ENCODE results near the gene KRTAP10-8.
"Not testable (repeated sequence)": the region's sequence is repeated elsewhere in the genome, so short reads cannot be mapped to it uniquely, and the experiment has no call there.

KRTAP10-8 gene

DNA sequence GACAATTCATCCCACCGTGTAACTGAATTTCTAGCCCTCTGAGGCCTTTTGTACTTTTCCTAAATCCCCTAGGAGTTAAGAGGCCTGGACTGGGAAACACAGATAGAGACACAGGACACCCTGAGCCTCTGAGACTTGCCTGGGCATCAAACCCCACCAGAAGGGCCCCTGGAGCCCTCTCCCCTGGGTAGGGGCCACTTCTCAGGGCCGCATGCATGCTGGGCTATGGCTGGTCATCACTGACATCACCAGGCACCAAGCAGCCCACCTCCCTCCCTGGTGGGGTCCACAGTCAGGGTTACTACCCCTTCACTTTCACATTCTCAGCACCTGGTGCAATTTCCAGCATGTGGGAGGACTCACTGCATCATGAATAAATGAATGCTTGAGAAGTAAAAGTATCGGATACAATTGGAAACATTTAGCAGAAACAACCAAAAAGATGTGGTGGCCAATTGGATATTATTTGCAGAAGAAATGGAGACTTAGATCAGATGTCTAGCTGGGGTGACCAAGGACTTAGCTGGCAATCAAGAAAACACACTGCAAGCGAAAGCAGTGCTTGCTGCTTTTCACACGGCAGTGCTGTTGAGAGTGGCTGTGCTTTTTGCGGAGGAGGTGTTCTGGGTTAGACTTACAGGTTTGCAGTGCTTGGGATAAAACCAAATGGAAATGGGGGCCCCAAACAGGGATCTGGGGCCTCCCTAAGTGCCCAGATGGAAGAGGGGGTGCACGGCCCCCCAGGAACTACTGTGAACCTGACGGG lies 12.4 kb upstream of the KRTAP10-8 start:
- no peak for DNase-seq (ENCODE audit: low spot score)

- not testable (repeated sequence) for DNase-seq (ENCODE audit: low spot score)
Measured at GRCh38 chr21:44600118-44600978, 11.5 kb upstream of the KRTAP10-8 start, which contains the start of gene KRTAP10-7. KRTAP10-7 (plus strand) TSS chr21:44600597; CDS start chr21:44600622, 25 bp downstream.

GRCh38 chr21:44601091-44601490 lies 10.8 kb upstream of the KRTAP10-8 start:
- not testable (repeated sequence) for DNase-seq (ENCODE audit: low spot score)

- DNase-seq (ENCODE audit: low spot score): no peak
Measured at GRCh38 chr21:44601596-44602462, 10.1 kb upstream of the KRTAP10-8 start.

DNA sequence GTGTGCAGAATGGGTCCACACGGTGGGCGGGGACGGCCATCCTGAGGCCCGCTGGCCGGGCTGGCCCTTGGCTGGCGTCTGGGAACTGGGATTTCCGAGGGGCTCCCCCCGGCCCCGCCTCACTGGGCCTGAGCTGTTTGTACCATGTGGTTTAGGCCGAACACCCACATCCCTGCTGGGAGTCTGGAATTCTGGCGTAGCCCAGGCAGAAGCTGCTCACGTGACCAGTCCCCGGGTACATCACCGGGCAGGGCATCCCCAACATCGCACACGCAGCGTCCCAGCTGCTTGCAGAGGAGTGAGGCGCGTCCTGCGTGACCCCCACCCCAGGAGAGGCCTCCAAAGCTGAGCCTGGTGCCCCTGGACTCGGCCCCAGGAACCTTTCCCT lies 9.4 kb upstream of the KRTAP10-8 start:
- DNase-seq (ENCODE audit: low spot score): no peak

- DNase-seq (ENCODE audit: low spot score): no peak
Measured at GRCh38 chr21:44603109-44603875, 8.6 kb upstream of the KRTAP10-8 start.

- no peak for DNase-seq (ENCODE audit: low spot score)
Measured at GRCh38 chr21:44603911-44604310, 8.0 kb upstream of the KRTAP10-8 start.

GRCh38 chr21:44606495-44606894 lies 5.4 kb upstream of the KRTAP10-8 start:
- no peak for DNase-seq (ENCODE audit: low spot score)

- DNase-seq (ENCODE audit: low spot score): no peak
Measured at GRCh38 chr21:44609193-44609592, 2.7 kb upstream of the KRTAP10-8 start.

GRCh38 chr21:44610157-44610843 lies 1.6 kb upstream of the KRTAP10-8 start:
- DNase-seq (ENCODE audit: low spot score): not testable (repeated sequence)

DNA sequence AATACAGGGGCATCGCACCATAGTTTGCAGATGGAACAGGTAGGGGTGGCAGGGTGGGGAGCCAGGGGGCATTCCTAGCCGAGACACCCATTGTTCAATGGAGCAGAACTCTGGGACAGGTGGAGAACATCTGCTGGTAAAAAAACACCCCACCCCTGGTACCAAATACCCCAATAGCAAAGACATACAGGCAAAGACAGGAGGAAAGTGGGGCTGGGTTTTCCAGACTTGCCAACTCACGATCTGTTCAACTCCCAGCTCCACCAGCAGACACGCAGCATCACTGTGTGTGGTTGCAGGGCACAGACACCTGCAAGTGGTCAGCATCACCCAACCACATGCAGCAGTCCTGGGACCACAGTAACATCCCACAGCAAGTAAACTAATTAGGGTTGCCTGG lies 328 bp upstream of the KRTAP10-8 start:
- DNase-seq (ENCODE audit: low spot score): no peak

DNA sequence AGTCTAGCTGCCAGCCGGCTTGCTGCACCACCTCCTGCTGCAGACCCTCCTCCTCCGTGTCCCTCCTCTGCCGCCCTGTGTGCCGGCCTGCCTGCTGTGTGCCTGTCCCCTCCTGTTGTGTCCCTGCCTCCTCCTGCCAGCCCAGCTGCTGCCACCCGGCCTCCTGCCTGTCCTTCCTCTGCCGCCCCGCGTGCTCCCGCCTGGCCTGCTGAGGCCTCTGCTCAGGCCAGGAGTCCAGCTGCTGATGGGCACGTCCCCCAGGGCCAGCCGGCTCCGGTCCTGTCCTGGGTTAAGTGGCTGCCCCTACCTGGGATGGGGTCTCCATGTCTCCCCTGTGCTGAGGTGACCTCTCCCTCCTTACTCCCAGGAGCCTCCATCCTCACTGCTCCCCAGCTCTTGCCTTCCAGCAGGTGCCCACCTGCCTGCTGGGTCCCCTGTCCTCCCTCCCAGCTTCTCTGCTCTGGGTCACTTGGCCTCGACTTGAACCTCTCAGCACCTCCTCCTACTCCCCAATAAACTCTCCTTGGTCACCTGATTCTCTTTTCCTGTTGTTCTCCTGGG lies 870 bp downstream of the KRTAP10-8 start:
- no peak for DNase-seq (ENCODE audit: low spot score)

GRCh38 chr21:44613386-44614155 lies 1.7 kb downstream of the KRTAP10-8 start:
- DNase-seq (ENCODE audit: low spot score): no peak

- no peak for DNase-seq (ENCODE audit: low spot score)
Measured at GRCh38 chr21:44614161-44614631, 2.3 kb downstream of the KRTAP10-8 start.

DNA sequence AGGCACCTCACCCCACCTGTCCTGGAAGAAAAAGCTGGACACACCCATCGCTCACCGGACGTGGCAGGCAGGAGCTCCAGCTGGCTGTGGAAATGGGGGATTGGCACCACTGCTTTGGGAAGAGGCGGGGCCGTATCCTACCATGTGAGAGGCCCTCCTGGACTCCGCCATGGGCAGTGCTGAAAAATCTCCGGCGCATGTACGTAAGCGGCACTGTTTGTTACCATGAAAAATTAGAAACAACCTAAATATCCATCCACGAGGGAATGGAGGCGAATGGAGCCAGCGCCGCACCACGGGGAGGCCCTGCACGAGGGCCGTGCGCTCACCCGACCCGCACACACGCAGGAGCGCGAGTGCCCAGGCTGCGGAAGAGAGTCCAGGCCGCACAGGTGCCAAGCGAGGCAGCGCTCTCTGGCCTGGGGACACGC lies 3.1 kb downstream of the KRTAP10-8 start:
- no peak for DNase-seq (ENCODE audit: low spot score)

GRCh38 chr21:44615466-44615865 lies 3.6 kb downstream of the KRTAP10-8 start:
- no peak for DNase-seq (ENCODE audit: low spot score)

- no peak for DNase-seq (ENCODE audit: low spot score)
Measured at GRCh38 chr21:44615911-44616590, 4.2 kb downstream of the KRTAP10-8 start.

GRCh38 chr21:44616591-44616926 lies 4.7 kb downstream of the KRTAP10-8 start:
- DNase-seq (ENCODE audit: low spot score): no peak

- DNase-seq (ENCODE audit: low spot score): no peak
Measured at GRCh38 chr21:44617071-44617501, 5.2 kb downstream of the KRTAP10-8 start.
